Left renal pelvis (tissue), 4 donors: Measurements from ENCODE around the gene ALKBH1. TPM values are rescaled to one million over a fixed set of nuclear protein-coding genes. Genes with fewer than 3 reads are reported as not detected.
"Not testable (repeated sequence)": the region's sequence is repeated elsewhere in the genome, so short reads cannot be mapped to it uniquely, and the experiment has no call there.

ENCODE experiments used
- DNase-seq, 4 donors: peaks; one replicate each; pipeline ENCODE4 v3.0.0-alpha.2; 2013; ENCODE audit warnings: low read depth in 4 of 4, low spot score in 3 of 4
- polyA plus RNA-seq, 4 donors: library from polyadenylated mRNA; unstranded; fragments of 120-200 nt; gene quantifications; one replicate each; pipeline ENCODE4 v1.2.1, GENCODE V29; 2013; ENCODE audit not compliant: insufficient read length in 4 of 4

ALKBH1 gene
- polyA plus RNA-seq, 4 donors: 11.3 to 17.5 (median 16.5) TPM

DNA sequence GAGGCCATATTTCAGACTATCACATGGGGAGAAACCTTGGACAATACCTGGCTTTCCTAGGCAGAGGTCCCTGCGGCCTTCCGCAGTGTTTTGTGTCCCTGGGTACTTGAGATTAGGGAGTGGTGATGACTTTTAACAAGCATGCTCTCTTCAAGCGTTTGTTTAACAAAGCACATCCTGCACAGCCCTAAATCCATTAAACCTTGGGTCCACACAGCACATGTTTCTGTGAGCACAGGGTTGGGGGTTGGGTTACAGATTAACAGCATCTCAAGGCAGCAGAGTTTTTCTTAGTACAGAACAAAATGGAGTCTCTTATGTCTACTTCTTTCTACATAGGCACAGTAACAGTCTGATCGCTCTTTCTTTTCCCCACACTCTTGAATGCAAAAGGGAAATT, 72.0 kb downstream of the ALKBH1 start:
- not testable (repeated sequence) for DNase-seq

GRCh38 chr14:77635466-77635865, 72.4 kb downstream of the ALKBH1 start:
- DNase-seq: not testable (repeated sequence)

DNA sequence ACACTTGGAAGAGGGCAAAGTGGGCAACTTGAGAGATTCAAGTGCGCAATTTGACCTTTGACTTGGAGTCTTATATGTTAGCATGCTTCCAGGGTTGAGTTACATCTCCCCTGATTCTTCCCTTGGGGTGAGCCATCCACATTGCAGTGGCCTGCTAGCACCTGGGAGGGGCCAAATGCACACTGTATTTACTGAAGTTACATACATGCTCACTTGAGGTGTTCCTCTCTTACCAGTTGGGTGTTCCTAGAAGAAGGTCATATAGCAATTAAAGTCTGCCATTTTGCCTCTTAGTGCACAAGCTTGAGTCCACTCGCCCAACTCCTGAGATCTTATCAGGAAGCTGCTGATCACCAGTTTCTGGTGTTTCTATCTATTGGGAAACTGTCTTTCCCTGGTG, 77.7 kb downstream of the ALKBH1 start:
- no peak for DNase-seq

- DNase-seq: no peak
Measured at GRCh38 chr14:77625360-77625759, 82.5 kb downstream of the ALKBH1 start.

- DNase-seq: no peak
Measured at GRCh38 chr14:77623201-77623600, 84.6 kb downstream of the ALKBH1 start.

Other genes with a start within 250 kb of the ALKBH1 start
- gene AHSA1, start 249.9 kb downstream of the ALKBH1 start, polyA plus RNA-seq: 100 to 1,000 TPM; 166 to 222 (median 203) TPM
- gene ISM2, start 209.2 kb downstream of the ALKBH1 start, polyA plus RNA-seq: 1 to 10 TPM in 3 of 4 donors, under 1 TPM in 1; 0.74 to 3.2 (median 1.2) TPM
- gene SPTLC2, start 91.4 kb downstream of the ALKBH1 start, polyA plus RNA-seq: 10 to 100 TPM; 35.2 to 72.9 (median 69.2) TPM
- 100 to 1,000 TPM in 3 of 4 donors, 10 to 100 TPM in 1; 67.2 to 111 (median 104) TPM for gene SLIRP, start 80 bp upstream of the ALKBH1 start, polyA plus RNA-seq
- 10 to 100 TPM; 74.6 to 95.4 (median 88.7) TPM for gene SNW1, start 53.1 kb upstream of the ALKBH1 start, polyA plus RNA-seq
- gene ADCK1, start 92.1 kb upstream of the ALKBH1 start, polyA plus RNA-seq: 10 to 100 TPM in 1 of 4 donors, 1 to 10 TPM in 3; 7.6 to 12.5 (median 8.9) TPM